Stomach smooth muscle (tissue), 2 donors: ENCODE data around the gene GABRR1.
"Not testable (repeated sequence)": the region's sequence is repeated elsewhere in the genome, so short reads cannot be mapped to it uniquely, and the experiment has no call there.

Experiments
- H3K27ac ChIP-seq: one replicate; pipeline ENCODE4 v1.7.0; 2013; ENCODE audit warnings: mild to moderate bottlenecking, low read length, inconsistent platforms
- H3K27me3 ChIP-seq, 2 donors: one replicate each; pipeline ENCODE4 v1.7.0; 2013; ENCODE audit warnings: low read length in 2 of 2; ENCODE audit not compliant: insufficient read depth in 2 of 2, control insufficient read depth in 1 of 2
- H3K36me3 ChIP-seq, 2 donors: one replicate each; pipeline ENCODE4 v1.7.0; 2013; ENCODE audit warnings: low read length in 2 of 2; ENCODE audit not compliant: control insufficient read depth in 2 of 2, insufficient read depth in 2 of 2
- H3K4me1 ChIP-seq: one replicate; pipeline ENCODE4 v1.7.0; 2013; ENCODE audit warnings: low read length; ENCODE audit not compliant: control insufficient read depth, insufficient read depth
- H3K4me3 ChIP-seq, 2 donors: one replicate each; pipeline ENCODE4 v1.7.0; 2013; ENCODE audit warnings: low read length in 2 of 2
- H3K9ac ChIP-seq, 2 donors: one replicate each; pipeline ENCODE4 v1.7.0; 2013; ENCODE audit warnings: low read length in 2 of 2, mild to moderate bottlenecking in 1 of 2
- H3K9me3 ChIP-seq, 2 donors: one replicate each; pipeline ENCODE4 v1.7.0; 2013; ENCODE audit warnings: low read length in 2 of 2; ENCODE audit not compliant: control insufficient read depth in 2 of 2
- donor health status: healthy.
- donor health status: Pancreatic carcinoma.

Gene GABRR1

DNA sequence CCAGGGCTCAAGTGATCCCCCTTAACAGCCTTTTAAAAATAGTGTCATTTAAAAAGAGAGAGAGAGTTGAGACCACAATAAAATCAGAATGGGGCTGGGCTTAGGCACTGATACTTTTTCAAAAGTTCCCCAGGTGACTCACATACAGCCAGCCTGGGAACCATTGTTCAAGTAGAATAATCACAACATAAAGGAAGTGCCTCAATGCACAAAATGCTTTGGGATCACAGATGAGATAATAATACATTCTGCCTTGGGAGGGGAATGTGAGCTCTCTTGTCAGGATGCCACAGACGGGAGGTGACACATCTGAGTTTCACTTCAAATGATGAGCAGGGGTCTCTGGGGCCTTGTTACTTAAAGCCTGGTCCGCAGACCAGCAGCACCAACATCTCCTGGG lies 34.0 kb upstream of the GABRR1 start:
- Histone ChIP-seq H3K27me3 (no peaks in the 10 kb centered on the region), H3K36me3 (no peaks in the 10 kb centered on the region), H3K9ac (no peak overlapping the region), H3K4me1 (no peaks in the 10 kb centered on the region), H3K9me3 (no peaks in the 10 kb centered on the region), H3K4me3 (no peak overlapping the region), H3K27ac (no peak overlapping the region)

DNA sequence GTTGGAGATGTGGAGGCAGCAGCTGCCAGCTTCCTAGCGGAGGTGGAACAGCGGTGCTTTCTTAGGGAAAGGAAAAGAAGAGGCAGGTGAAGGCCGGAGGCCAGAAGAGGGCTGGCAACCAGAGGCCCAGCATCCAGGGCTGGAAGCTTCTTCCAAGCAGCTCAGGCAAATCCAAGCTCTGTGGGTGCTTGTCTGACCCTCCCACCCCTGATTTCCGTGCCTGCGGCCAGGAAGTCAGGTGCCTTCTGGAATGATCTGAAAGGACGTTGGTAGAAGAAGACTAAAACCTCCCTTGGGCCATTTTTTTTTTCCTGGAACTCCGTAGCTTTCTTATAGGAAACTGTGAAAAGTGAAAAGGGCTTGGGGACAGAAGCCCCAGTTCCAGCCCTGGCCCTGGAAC lies 33.1 kb upstream of the GABRR1 start:
- Histone ChIP-seq H3K4me1 (no peaks in the 10 kb centered on the region), H3K36me3 (no peaks in the 10 kb centered on the region), H3K27ac (no peak overlapping the region), H3K27me3 (no peaks in the 10 kb centered on the region), H3K9ac (no peak overlapping the region), H3K4me3 (no peak overlapping the region), H3K9me3 (no peaks in the 10 kb centered on the region)

DNA sequence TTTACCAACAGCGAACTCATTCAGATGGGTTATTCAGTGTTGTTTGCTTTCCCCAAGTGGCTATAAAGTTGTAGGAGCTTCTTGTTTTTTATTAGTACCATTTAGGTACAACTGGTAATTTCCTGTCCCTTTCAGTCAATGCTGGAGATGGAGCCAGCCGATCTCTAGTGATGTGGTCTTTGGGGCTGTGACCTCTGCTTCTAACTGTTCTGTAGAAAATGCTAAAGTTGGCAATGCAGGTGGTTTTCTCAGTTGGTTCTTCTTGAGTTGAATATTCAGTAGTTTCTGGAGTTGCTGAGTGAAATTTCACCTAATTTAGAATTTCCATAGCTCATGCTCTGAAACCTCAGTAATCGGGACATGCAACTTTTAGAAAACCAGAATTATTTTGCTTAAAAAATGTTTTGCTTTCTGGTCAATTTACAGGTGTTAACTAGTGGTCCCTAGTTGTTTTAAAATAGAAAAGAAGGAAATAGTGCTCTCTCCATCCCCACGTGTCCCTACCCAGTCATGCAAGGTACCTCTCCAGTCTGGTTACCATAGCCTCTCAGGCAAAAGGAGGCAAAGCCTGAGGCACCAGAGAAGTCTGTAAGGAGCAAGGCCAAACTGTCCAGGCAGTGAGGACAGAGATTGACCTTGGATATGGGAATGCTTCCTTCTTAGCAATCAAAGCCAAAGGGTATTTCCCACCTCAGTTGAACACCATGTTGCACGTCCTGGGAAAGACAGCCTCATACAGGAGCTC lies 27.3 kb upstream of the GABRR1 start:
- Histone ChIP-seq H3K27me3 (no peaks in the 10 kb centered on the region), H3K9me3 (no peaks in the 10 kb centered on the region), H3K4me1 (no peaks in the 10 kb centered on the region)

DNA sequence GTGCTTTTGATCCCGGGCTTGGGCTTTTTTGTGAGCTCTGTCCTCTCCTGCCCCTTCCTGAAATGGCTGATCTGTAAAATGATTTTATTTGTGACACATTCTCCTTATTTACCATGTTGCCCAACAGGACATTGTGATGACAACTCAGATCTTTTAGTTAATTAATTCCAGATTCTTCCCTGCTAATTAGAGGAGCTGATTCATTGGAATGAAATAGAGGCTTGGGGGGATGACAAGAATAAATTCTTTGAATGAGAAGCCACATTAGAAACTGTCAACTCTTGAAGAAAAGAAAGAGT lies 26.1 kb upstream of the GABRR1 start:
- H3K27me3 ChIP-seq = no peaks in the 10 kb centered on the region
- no peak overlapping the region for H3K9ac ChIP-seq
- no peaks in the 10 kb centered on the region for H3K36me3 ChIP-seq
- H3K9me3 ChIP-seq = no peaks in the 10 kb centered on the region
- no peak overlapping the region for H3K27ac ChIP-seq
- no peak overlapping the region for H3K4me3 ChIP-seq
- no peaks in the 10 kb centered on the region for H3K4me1 ChIP-seq

More for the DNA sequence above, 27.3 kb upstream of the GABRR1 start:
- no peaks in the 10 kb centered on the region for H3K36me3 ChIP-seq
- no peak overlapping the region for H3K4me3 ChIP-seq
- H3K9ac ChIP-seq = no peak overlapping the region
- no peak overlapping the region for H3K27ac ChIP-seq

DNA sequence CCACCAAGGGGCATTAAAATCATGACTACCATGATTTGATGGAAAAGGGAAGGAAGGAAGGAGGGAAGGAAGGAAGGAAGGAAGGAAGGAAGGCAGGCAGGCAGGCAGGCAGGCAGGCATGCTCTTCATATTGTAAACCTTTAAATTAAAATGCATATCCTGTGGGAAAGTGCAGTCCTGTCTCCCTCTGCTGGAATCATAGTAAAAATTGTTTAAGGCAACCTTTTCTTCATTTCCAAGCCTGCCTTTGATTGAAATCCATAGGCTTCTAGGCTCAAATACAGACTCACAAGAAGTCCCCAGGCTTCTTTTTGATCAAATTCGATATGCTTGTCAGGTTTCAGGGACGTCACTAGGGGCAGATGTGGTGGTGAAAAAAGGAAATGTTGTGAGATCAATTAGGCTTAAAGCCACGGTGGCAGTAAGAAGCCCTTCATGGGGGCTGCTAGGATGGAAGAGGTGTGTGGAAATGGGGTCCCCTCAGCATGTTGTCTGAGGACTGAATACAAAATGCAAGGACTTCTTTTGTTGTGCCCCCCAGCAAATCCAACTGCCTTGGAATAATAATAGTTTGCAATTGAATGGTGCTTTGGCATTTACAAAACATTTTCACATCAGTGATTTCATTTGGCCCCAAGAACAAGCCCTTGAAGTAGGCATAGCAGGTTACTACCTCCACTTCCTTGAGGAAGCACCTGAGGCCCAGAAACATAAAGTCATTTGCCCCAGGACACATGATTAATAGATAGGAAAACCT lies 25.6 kb upstream of the GABRR1 start:
- H3K4me3 ChIP-seq = no peak overlapping the region
- H3K27ac ChIP-seq = no peak overlapping the region
- peaks cover 0 to under 1% of the 10 kb centered on the region in 2 donors for H3K27me3 ChIP-seq
- H3K36me3 ChIP-seq = no peaks in the 10 kb centered on the region
- no peaks in the 10 kb centered on the region for H3K4me1 ChIP-seq
- H3K9me3 ChIP-seq = no peaks in the 10 kb centered on the region
- H3K9ac ChIP-seq = no peak overlapping the region

DNA sequence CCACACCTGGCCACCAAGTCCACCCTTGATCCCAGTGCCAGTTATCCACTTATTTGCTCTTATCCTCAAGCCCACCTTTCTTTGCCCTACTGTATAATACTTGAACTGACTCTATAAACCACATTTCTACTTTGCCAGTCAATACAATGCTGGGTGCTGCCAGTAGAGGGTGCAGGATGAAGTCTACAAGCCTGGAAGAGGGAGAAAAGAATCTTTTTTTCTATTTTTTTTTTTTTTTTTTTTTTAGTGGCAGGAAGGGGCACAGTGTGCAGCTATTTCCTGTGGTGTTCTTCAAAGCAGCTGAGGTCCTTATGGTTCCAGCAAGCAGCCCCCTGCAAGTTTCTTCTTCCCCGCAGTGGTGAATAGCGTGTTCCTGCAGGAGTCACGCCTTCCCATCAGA lies 22.2 kb upstream of the GABRR1 start:
- Histone ChIP-seq H3K36me3 (no peaks in the 10 kb centered on the region), H3K9ac (no peak overlapping the region), H3K4me1 (no peaks in the 10 kb centered on the region), H3K27ac (no peak overlapping the region), H3K27me3 (peaks cover 0 to 2% of the 10 kb centered on the region in 2 donors), H3K9me3 (no peaks in the 10 kb centered on the region), H3K4me3 (no peak overlapping the region)

DNA sequence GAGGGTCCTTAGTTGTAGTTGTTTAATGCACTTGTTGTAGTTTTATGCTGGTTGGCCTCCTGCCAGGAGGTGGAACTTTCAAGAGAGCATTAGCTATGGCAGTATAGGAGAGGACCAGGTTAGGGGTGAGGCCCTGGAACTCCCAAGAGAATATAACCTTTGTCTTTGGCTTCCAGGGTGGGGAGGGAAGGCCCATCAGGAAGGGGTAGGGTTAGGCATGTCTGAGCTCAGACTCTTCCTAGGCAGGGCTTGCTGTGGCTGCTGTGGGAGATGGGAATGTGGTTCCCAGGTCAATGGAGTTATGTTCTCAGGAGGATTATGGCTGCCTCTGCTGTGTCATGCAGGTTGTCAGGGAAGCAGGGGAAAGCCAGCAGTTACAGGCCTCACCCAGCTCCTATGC lies 20.0 kb upstream of the GABRR1 start:
- no peaks in the 10 kb centered on the region for H3K9me3 ChIP-seq
- no peak overlapping the region for H3K9ac ChIP-seq
- no peak overlapping the region for H3K4me3 ChIP-seq
- no peak overlapping the region for H3K27ac ChIP-seq
- no peaks in the 10 kb centered on the region for H3K36me3 ChIP-seq
- peaks cover 0 to 2% of the 10 kb centered on the region in 2 donors for H3K27me3 ChIP-seq
- no peaks in the 10 kb centered on the region for H3K4me1 ChIP-seq

DNA sequence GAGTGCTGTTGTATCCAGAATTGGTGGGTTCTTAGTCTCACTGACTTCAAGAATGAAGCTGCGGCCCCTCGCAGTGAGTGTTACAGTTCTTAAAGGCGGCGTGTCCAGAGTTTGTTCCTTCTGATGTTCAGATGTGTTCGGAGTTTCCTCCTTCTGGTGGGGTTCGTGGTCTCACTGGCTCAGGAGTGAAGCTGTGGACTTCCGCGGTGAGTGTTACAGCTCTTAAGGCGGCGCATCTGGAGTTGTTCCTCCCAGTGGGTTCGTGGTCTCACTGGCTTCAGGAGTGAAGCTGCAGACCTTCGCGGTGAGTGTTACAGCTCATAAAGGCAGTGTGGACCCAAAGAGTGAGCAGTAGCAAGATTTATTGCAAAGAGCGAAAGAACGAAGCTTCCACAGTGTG lies 16.4 kb upstream of the GABRR1 start:
- H3K27me3 ChIP-seq, H3K9me3 ChIP-seq, H3K4me3 ChIP-seq, H3K9ac ChIP-seq, H3K36me3 ChIP-seq, H3K27ac ChIP-seq, H3K4me1 ChIP-seq: not testable (repeated sequence)

DNA sequence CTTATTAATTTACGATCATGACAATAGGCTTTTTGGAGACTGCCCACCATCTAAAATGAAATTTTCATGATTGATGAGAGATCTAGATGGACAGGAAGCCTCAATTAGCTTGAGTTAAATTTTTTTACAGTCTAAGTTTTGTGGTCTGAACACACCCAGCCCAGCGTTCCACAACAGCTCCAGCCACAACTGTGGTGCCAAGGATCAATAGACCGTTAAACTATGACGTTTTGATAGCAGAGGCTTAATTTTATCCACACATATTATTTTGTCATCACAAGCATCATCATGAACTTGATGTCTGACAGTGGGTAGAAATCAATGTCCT lies 5.5 kb upstream of the GABRR1 start:
- no peak overlapping the region for H3K4me3 ChIP-seq
- H3K27ac ChIP-seq = no peak overlapping the region
- no peaks in the 10 kb centered on the region for H3K27me3 ChIP-seq
- H3K36me3 ChIP-seq = no peaks in the 10 kb centered on the region
- no peaks in the 10 kb centered on the region for H3K4me1 ChIP-seq
- H3K9ac ChIP-seq = no peak overlapping the region
- H3K9me3 ChIP-seq = no peaks in the 10 kb centered on the region

DNA sequence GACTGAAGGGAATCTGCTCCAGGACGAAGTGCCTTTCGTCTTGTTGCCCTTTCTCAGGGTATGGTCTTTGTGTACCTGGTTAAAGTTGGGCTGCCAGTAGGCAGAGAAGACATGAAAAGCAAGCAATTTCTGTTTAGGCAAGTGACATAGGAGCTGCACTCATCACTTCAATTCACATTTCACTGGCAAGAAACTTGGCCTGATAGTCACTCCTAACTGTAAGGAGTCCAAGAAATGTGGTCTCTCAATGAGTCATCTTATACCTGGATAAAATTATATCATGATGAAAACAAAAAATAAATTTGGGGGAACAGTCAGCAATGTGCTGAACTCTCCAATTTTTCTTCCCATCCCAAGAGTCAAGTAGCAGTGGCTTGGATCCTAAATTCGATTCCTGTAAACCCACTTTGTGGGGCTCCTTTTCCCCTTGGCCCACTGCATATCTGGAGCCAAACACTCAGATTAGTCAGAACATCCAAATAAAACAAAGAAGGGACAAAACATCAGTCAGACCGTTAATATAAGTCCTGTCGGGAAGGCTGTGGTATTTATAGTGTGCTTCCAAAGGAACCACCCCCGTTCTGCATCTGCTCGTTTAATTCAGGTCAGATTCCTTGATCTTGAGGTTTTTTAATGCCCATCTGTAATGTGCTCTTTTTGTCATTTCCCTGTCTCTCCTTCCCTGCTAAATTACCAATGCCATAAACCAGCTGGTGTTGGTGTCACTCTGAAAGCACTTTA lies 5.0 kb upstream of the GABRR1 start:
- H3K4me3 ChIP-seq = no peak overlapping the region
- no peaks in the 10 kb centered on the region for H3K9me3 ChIP-seq
- no peak overlapping the region for H3K27ac ChIP-seq
- no peaks in the 10 kb centered on the region for H3K4me1 ChIP-seq
- no peaks in the 10 kb centered on the region for H3K27me3 ChIP-seq
- no peak overlapping the region for H3K9ac ChIP-seq
- H3K36me3 ChIP-seq = no peaks in the 10 kb centered on the region

DNA sequence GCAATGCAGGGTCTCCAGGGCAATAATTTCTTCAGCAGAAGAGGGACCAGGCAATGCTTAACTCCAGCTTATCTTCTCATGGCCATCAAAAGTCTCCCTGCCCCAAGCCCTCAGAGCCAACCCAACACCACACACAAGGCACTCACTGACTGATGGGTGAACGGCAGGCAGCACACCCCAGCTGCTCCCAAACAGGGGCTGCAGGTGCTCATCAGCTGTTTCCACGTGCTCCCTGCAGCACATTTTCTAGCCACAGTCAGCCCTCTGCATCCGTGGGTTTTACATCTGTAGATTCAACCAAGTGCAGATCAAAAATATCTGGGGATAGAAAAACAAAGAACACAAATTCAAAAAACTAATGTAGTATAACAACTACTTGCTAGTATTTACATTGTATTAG lies 4.0 kb upstream of the GABRR1 start:
- Histone ChIP-seq H3K27me3 (no peaks in the 10 kb centered on the region), H3K9ac (no peak overlapping the region), H3K4me1 (no peaks in the 10 kb centered on the region), H3K27ac (no peak overlapping the region), H3K4me3 (no peak overlapping the region), H3K9me3 (no peaks in the 10 kb centered on the region), H3K36me3 (no peaks in the 10 kb centered on the region)
